Ascending aorta (tissue), 2 donors: ENCODE measurements around the gene RAB42. TPM values are rescaled to one million over a fixed set of nuclear protein-coding genes. Genes with fewer than 3 reads are reported as not detected.

Source experiments
- DNase-seq, 2 donors: peaks; one replicate each; pipeline ENCODE4 v3.0.0-alpha.2; 2019; ENCODE audit warnings: low spot score in 2 of 2
- H3K27ac ChIP-seq, 2 donors: fragments of 200-600 bp; sonication (generic); one replicate each; pipeline ENCODE4 v1.5.1; 2016 to 2017; ENCODE audit warnings: mild to moderate bottlenecking in 1 of 2
- H3K27me3 ChIP-seq: fragments of 200-600 bp; sonication (generic); one replicate; pipeline ENCODE4 v1.5.1; 2017
- H3K36me3 ChIP-seq, 2 donors: fragments of 200-600 bp; sonication (generic); one replicate each; pipeline ENCODE4 v1.5.1; 2016
- H3K4me1 ChIP-seq, 2 donors: fragments of 200-600 bp; sonication (generic); one replicate each; pipeline ENCODE4 v1.5.1; 2016 to 2017; ENCODE audit warnings: mild to moderate bottlenecking in 1 of 2
- H3K4me3 ChIP-seq, 2 donors: fragments of 200-600 bp; sonication (generic); one replicate each; pipeline ENCODE4 v1.5.1; 2016 to 2017; ENCODE audit warnings: mild to moderate bottlenecking in 1 of 2
- H3K9me3 ChIP-seq, 2 donors: fragments of 200-600 bp; sonication (generic); one replicate each; pipeline ENCODE4 v1.5.1; 2016
- intact Hi-C: fragments of 100-400 bp; cut with DNase I; formaldehyde crosslinking; loops from one replicate; pipeline ENCODE4 v1.15.1; 2023
- total RNA-seq: library from RNA; depleted of rRNA; stranded (reverse); fragments of >200 nt; gene quantifications from one replicate; pipeline ENCODE4 v1.1.0, GENCODE V29; 2016
- TF ChIP-seq, protein P1 (sequence below), 3 experiments: fragments of 200-600 bp in 2 of 3; fragments of 450-650 bp in 1 of 3; sonication (generic) in 2 of 3; IDR thresholded peaks; one replicate each; pipeline ENCODE4 v1.5.1; 2016 to 2019; ENCODE audit warnings: antibody characterized with exemption in 3 of 3, mild to moderate bottlenecking in 1 of 3, moderate library complexity in 1 of 3

RAB42 gene
- total RNA-seq, 1 donor from 2014 or later, result not detected

DNA sequence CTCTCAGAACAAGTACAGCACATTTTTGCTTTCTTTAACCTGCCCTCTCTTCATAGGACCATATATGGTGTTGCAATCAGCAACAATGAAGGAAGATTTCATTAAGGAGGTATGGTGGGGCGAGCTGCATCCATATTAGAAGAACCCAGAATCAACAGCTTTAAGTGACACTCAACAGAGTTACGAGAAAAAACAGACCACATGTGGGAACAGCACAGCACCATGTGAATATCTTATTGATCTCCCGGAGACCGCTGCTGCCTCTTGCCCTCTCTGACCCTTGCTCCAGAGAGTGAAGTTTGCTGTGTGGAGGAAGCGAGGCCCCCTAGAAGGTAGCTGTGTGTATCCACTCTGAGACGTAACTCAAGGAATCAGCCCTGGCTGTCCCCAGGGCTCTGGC lies 12.9 kb downstream of the RAB42 start:
- H3K4me3 ChIP-seq, result no peak overlapping the region
- TF ChIP-seq, protein P1, sequence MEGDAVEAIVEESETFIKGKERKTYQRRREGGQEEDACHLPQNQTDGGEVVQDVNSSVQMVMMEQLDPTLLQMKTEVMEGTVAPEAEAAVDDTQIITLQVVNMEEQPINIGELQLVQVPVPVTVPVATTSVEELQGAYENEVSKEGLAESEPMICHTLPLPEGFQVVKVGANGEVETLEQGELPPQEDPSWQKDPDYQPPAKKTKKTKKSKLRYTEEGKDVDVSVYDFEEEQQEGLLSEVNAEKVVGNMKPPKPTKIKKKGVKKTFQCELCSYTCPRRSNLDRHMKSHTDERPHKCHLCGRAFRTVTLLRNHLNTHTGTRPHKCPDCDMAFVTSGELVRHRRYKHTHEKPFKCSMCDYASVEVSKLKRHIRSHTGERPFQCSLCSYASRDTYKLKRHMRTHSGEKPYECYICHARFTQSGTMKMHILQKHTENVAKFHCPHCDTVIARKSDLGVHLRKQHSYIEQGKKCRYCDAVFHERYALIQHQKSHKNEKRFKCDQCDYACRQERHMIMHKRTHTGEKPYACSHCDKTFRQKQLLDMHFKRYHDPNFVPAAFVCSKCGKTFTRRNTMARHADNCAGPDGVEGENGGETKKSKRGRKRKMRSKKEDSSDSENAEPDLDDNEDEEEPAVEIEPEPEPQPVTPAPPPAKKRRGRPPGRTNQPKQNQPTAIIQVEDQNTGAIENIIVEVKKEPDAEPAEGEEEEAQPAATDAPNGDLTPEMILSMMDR (IDR thresholded peaks at IDR 0.05), result no peak

DNA sequence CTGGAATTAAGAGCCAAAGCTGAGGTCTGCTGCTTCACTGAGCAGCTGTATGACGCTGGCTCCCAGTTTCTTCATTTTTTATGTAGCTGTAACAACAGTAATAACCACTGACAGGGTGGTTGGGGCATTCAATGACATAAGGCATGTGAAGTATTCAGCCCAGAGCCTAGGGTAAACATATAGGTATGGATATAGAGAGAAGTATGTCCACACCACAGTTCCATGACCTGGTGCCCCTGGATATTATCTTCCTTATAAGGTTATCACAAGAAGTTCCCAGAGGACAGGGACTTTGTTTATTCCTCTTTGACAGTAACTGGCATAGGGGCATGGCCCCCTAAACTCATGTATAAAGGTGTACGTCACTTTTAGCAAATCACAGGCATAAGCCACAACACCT lies 14.7 kb downstream of the RAB42 start:
- TF ChIP-seq, protein P1 (IDR thresholded peaks at IDR 0.05), result no peak
- Histone ChIP-seq H3K4me1 (peaks cover 5 to 8% of the 10 kb centered on the region in 2 donors), H3K27me3 (no peaks in the 10 kb centered on the region), H3K36me3 (peaks cover 68 to 78% of the 10 kb centered on the region in 2 donors), H3K9me3 (no peaks in the 10 kb centered on the region), H3K4me3 (no peak overlapping the region), H3K27ac (no peak overlapping the region)
- intact Hi-C loops, result no loop called here
- no peak for DNase-seq

More for the DNA sequence above, 12.9 kb downstream of the RAB42 start:
- no peak for DNase-seq
- Histone ChIP-seq H3K27ac (no peak overlapping the region), H3K36me3 (peaks cover 52 to 62% of the 10 kb centered on the region in 2 donors), H3K4me1 (peaks cover 6 to 8% of the 10 kb centered on the region in 2 donors), H3K9me3 (no peaks in the 10 kb centered on the region), H3K27me3 (no peaks in the 10 kb centered on the region)
- intact Hi-C loops, result no loop called here

DNA sequence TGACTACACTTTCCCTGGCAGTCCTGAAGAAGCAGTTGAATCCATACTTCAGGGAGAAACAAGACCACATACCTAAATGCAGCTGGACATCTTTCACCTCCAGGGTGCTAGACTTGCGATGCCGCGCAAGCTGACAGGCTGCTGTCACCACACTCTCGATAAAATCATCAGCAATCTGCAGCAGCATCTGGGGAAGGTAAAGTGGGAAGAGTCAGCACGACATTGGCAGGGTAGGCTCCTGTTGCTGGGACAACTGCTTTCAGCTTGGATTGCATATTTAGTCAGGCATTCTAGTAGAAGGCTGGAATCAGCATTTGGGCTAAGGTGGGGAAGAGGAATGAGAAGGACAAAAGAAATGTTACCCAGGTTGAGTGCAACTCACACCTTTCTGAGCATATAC lies 21.1 kb downstream of the RAB42 start:
- no peaks in the 10 kb centered on the region for H3K4me1 ChIP-seq
- TF ChIP-seq, protein P1 (IDR thresholded peaks at IDR 0.05), result no peak
- H3K27me3 ChIP-seq, result no peaks in the 10 kb centered on the region
- H3K36me3 ChIP-seq, result peaks cover 76 to 81% of the 10 kb centered on the region in 2 donors
- no peak overlapping the region for H3K4me3 ChIP-seq
- no peak for DNase-seq
- no peak overlapping the region for H3K27ac ChIP-seq
- no peaks in the 10 kb centered on the region for H3K9me3 ChIP-seq
- intact Hi-C loops, result no loop called here

DNA sequence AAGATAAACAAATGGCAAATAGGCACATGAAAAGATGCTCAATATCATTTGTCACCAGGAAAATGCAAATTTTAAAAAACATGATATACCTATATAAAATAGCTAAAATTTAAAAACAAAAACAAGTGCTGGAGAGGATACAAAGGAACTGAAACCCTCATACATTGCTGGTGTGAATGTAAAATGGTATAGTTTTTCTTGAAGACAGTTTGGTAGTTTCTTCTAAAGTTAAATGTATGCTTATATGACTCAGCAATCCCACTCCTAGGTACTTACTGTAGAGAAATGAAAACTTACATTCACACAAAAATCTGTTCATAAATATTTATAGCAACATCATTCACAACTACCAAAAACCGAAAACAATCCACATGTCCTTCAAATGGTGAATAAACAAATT lies 39.6 kb downstream of the RAB42 start:
- Histone ChIP-seq H3K36me3 (no peaks in the 10 kb centered on the region), H3K27ac (no peak overlapping the region), H3K27me3 (no peaks in the 10 kb centered on the region), H3K9me3 (no peaks in the 10 kb centered on the region), H3K4me1 (no peaks in the 10 kb centered on the region), H3K4me3 (no peak overlapping the region)
- intact Hi-C loops, result no loop called here
- DNase-seq, result no peak
- TF ChIP-seq, protein P1 (IDR thresholded peaks at IDR 0.05), result no peak

DNA sequence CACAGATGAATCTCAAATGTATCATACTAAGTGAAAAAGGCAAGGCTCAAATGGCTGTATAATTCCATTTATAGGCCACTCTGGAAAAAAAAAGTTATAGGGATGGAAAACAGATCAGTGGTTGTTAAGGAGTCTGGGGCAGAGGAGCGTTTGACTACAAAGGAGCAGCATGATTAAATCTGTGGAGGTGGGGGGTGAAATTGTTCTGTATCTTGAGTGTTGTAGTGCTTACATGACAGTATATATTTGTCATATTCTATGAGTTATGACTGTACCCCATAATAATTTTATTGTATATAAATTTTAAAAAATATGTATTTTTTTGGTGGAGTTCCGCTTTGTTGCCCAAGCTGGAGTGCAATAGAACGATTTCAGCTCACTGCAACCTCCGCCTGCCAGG lies 40.5 kb downstream of the RAB42 start:
- H3K36me3 ChIP-seq, result no peaks in the 10 kb centered on the region
- no peaks in the 10 kb centered on the region for H3K27me3 ChIP-seq
- DNase-seq, result no peak
- intact Hi-C loops, result no loop called here
- H3K4me1 ChIP-seq, result no peaks in the 10 kb centered on the region
- no peaks in the 10 kb centered on the region for H3K9me3 ChIP-seq
- TF ChIP-seq, protein P1 (IDR thresholded peaks at IDR 0.05), result no peak
- H3K27ac ChIP-seq, result no peak overlapping the region
- no peak overlapping the region for H3K4me3 ChIP-seq

DNA sequence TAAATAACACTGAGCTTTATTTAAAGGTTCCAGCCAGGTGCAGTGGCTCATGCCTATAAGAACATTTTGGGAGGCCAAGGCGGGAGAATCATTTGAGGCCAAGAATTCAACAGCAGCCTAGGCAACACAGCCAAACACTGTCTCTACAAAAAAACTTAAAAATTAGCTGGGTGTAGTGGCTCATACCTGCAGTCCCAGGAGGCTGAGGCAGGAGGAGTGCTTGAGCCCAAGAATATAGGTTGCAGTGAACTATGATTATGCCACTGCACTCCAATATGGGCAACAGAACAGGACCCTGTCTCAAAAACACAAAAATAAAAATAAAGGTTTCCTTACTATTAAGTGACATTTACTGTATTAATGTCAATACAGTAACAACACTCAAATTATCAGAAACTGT lies 48.7 kb downstream of the RAB42 start:
- H3K36me3 ChIP-seq, result no peaks in the 10 kb centered on the region
- intact Hi-C loops, result loop anchor here (5.0 to 10.0 kb wide), 3 partner anchors 247 to 406 kb away; partner anchors contain the start of genes ATP5IF1, DNAJC8 and EPB41

More for the DNA sequence above, 48.7 kb downstream of the RAB42 start:
- no peak overlapping the region for H3K27ac ChIP-seq
- TF ChIP-seq, protein P1 (IDR thresholded peaks at IDR 0.05), result no peak
- H3K9me3 ChIP-seq, result no peaks in the 10 kb centered on the region
- H3K4me1 ChIP-seq, result peaks cover 0 to 19% of the 10 kb centered on the region in 2 donors
- no peak for DNase-seq
- no peak overlapping the region for H3K4me3 ChIP-seq
- H3K27me3 ChIP-seq, result no peaks in the 10 kb centered on the region
